Body of pancreas (tissue), 4 donors: ENCODE measurements around the gene ATG2A.

Experiments
- POLR2A ChIP-seq, 3 donors: fragments of 450-650 bp; IDR thresholded peaks; one replicate each; pipeline ENCODE4 v1.6.1; 2016; ENCODE audit warnings: antibody characterized with exemption in 3 of 3, mild to moderate bottlenecking in 2 of 3
- TF ChIP-seq, protein P1 (sequence below), 7 experiments: fragments of 450-650 bp in 4 of 7; fragments of 200-600 bp in 3 of 7; sonication (generic) in 3 of 7; IDR thresholded peaks; one replicate each; pipeline ENCODE4 v1.5.1; 2016 to 2019; ENCODE audit warnings: antibody characterized with exemption in 7 of 7

- TF ChIP-seq, protein P1, sequence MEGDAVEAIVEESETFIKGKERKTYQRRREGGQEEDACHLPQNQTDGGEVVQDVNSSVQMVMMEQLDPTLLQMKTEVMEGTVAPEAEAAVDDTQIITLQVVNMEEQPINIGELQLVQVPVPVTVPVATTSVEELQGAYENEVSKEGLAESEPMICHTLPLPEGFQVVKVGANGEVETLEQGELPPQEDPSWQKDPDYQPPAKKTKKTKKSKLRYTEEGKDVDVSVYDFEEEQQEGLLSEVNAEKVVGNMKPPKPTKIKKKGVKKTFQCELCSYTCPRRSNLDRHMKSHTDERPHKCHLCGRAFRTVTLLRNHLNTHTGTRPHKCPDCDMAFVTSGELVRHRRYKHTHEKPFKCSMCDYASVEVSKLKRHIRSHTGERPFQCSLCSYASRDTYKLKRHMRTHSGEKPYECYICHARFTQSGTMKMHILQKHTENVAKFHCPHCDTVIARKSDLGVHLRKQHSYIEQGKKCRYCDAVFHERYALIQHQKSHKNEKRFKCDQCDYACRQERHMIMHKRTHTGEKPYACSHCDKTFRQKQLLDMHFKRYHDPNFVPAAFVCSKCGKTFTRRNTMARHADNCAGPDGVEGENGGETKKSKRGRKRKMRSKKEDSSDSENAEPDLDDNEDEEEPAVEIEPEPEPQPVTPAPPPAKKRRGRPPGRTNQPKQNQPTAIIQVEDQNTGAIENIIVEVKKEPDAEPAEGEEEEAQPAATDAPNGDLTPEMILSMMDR (IDR thresholded peaks at IDR 0.05), result no peak
- TF ChIP-seq POLR2A (IDR thresholded peaks at IDR 0.05), result no peak
These were observed 5.9 kb downstream of the ATG2A start for GRCh38 chr11:64911142-64911541.
